SK-N-SH (cell line): ENCODE results near the gene ARHGAP29. TPM values are rescaled to one million over a fixed set of nuclear protein-coding genes. Genes with fewer than 3 reads are reported as not detected.

Experiments used
- CTCF ChIA-PET: fragments of 300-600, 350-600 bp; formaldehyde crosslinking; extraction: SDS; loops from one replicate; lab custom pipeline; 2021; lab: Yijun Ruan, JAX
- POLR2A ChIA-PET: fragments of 350-600 bp; sonication (Branson Sonifier 250); formaldehyde crosslinking; extraction: SDS; loops from one replicate; lab custom pipeline; 2020; ENCODE audit warnings: antibody characterized with exemption, inconsistent platforms; lab: Yijun Ruan, JAX
- DNase-seq: peaks from one replicate; pipeline ENCODE4 v3.0.0; 2012
- H2AFZ ChIP-seq: fragments of 200-600 bp; sonication (generic); 2 replicates; pipeline ENCODE4 v1.8.1; 2016; ENCODE audit warnings: antibody characterized with exemption, mild to moderate bottlenecking, low read depth
- H3F3A ChIP-seq: fragments of 200-600 bp; sonication (generic); replicated peaks from 2 replicates; pipeline ENCODE3; 2016; ENCODE audit warnings: antibody characterized with exemption, mild to moderate bottlenecking; ENCODE audit not compliant: insufficient read depth
- H3K27ac ChIP-seq, 2 experiments: fragments of 200-500 bp in 1 of 2; fragments of 200-600 bp in 1 of 2; sonication (Bioruptor generic) in 1 of 2; sonication (generic), shearing (Covaris generic) in 1 of 2; 2 replicates each; pipeline versions ENCODE4 v1.5.1 to v1.6.1; 2014 to 2016; ENCODE audit warnings: low read depth in 2 of 2, inconsistent platforms in 1 of 2, low read length in 1 of 2, mild to moderate bottlenecking in 1 of 2, mixed read lengths in 1 of 2
- H3K27me3 ChIP-seq: fragments of 200-600 bp; sonication (generic), shearing (Covaris generic); 2 replicates; pipeline ENCODE4 v1.6.1; 2016; ENCODE audit warnings: mixed run types; ENCODE audit not compliant: insufficient read depth
- H3K36me3 ChIP-seq, 2 experiments: fragments of 200-500 bp in 1 of 2; fragments of 200-600 bp in 1 of 2; sonication (Bioruptor generic) in 1 of 2; sonication (generic) in 1 of 2; replicated peaks in 1 of 2; 2 replicates each; pipeline versions ENCODE3 to v1.5.1; 2014 to 2016; ENCODE audit warnings: low read length in 1 of 2, mild to moderate bottlenecking in 1 of 2; ENCODE audit not compliant: insufficient read depth in 2 of 2, control insufficient read depth in 1 of 2
- H3K4me1 ChIP-seq, 2 experiments: fragments of 200-500 bp in 1 of 2; fragments of 200-600 bp in 1 of 2; sonication (Bioruptor generic) in 1 of 2; sonication (generic), shearing (Covaris generic) in 1 of 2; 2 replicates each; pipeline versions ENCODE4 v1.5.1 to v1.6.1; 2014 to 2016; ENCODE audit warnings: low read depth in 1 of 2, low read length in 1 of 2, mixed run types in 1 of 2; ENCODE audit not compliant: insufficient read depth in 2 of 2, control insufficient read depth in 1 of 2
- H3K4me2 ChIP-seq: fragments of 200-600 bp; sonication (generic), shearing (Covaris generic); 2 replicates; pipeline ENCODE4 v1.6.1; 2017; ENCODE audit warnings: mixed run types
- H3K4me3 ChIP-seq, 2 experiments: fragments of 200-500 bp in 1 of 2; fragments of 200-600 bp in 1 of 2; sonication (Bioruptor generic) in 1 of 2; sonication (generic), shearing (Covaris generic) in 1 of 2; 2 replicates each; pipeline versions ENCODE4 v1.5.1 to v1.8.1; 2014 to 2016; ENCODE audit warnings: low read depth in 2 of 2, inconsistent platforms in 1 of 2, low read length in 1 of 2, mild to moderate bottlenecking in 1 of 2, mixed read lengths in 1 of 2, moderate library complexity in 1 of 2
- H3K79me2 ChIP-seq: fragments of 200-600 bp; sonication (generic); 2 replicates; pipeline ENCODE4 v1.8.1; 2017; ENCODE audit warnings: mild to moderate bottlenecking; ENCODE audit not compliant: insufficient read depth
- H3K9ac ChIP-seq: fragments of 200-600 bp; sonication (generic); 2 replicates; pipeline ENCODE4 v1.6.1; 2017; ENCODE audit warnings: mixed run types
- H3K9me2 ChIP-seq: fragments of 200-600 bp; sonication (generic); 2 replicates; pipeline ENCODE4 v1.6.1; 2017; ENCODE audit warnings: mixed run types
- H3K9me3 ChIP-seq: fragments of 200-600 bp; sonication (generic); 2 replicates; pipeline ENCODE4 v1.6.1; 2017; ENCODE audit warnings: mixed run types, mild to moderate bottlenecking, moderate library complexity
- H4K20me1 ChIP-seq: fragments of 200-600 bp; sonication (generic); 2 replicates; pipeline ENCODE4 v1.6.1; 2017; ENCODE audit warnings: mild to moderate bottlenecking, mixed run types; ENCODE audit not compliant: insufficient read depth
- CHD2 ChIP-seq: fragments of 150-350 bp; IDR thresholded peaks from 2 replicates; pipeline ENCODE4 v1.6.1; 2018; ENCODE audit warnings: low read length; ENCODE audit not compliant: partially characterized antibody
- ELF1 ChIP-seq: IDR thresholded peaks from 2 replicates; pipeline ENCODE4 v1.4.0; 2012
- EP300 ChIP-seq, 2 experiments: IDR thresholded peaks; 2 replicates each; pipeline versions ENCODE4 v1.4.0 to v1.6.1; 2012; ENCODE audit warnings: borderline replicate concordance in 1 of 2, low read depth in 1 of 2, low read length in 1 of 2
- EZH2phosphoT487 ChIP-seq: fragments of 200-600 bp; sonication (generic); IDR thresholded peaks from 2 replicates; pipeline ENCODE4 v1.6.1; 2017; ENCODE audit warnings: low read depth, mixed run types, mild to moderate bottlenecking, antibody characterized with exemption, moderate library complexity, borderline replicate concordance
- FOXM1 ChIP-seq: IDR thresholded peaks from 2 replicates; pipeline ENCODE4 v1.4.0; 2012; ENCODE audit warnings: low read depth, mild to moderate bottlenecking
- GABPA ChIP-seq: IDR thresholded peaks from 2 replicates; pipeline ENCODE4 v1.4.0; 2012; ENCODE audit warnings: low read depth, mild to moderate bottlenecking
- GATA2 ChIP-seq: sonication (generic); formaldehyde crosslinking; IDR thresholded peaks from 2 replicates; pipeline ENCODE4 v1.5.0; 2020; ENCODE audit warnings: mild to moderate bottlenecking, missing genetic modification reagents
- NFIC ChIP-seq: IDR thresholded peaks from 2 replicates; pipeline ENCODE4 v1.4.0; 2012; ENCODE audit warnings: borderline replicate concordance
- NRF1 ChIP-seq: IDR thresholded peaks from 2 replicates; pipeline ENCODE4 v1.6.1; 2012; ENCODE audit warnings: low read depth, mild to moderate bottlenecking, low read length
- POLR2AphosphoS5 ChIP-seq: IDR thresholded peaks from 2 replicates; pipeline ENCODE4 v1.6.1; 2012; ENCODE audit warnings: low read depth, low read length
- RCOR1 ChIP-seq: fragments of 150-350 bp; IDR thresholded peaks from 2 replicates; pipeline ENCODE4 v1.6.1; 2017; ENCODE audit warnings: antibody characterized with exemption, low read length
- RFX5 ChIP-seq: IDR thresholded peaks from 2 replicates; pipeline ENCODE4 v1.6.1; 2012; ENCODE audit warnings: mild to moderate bottlenecking, improper control_type of control experiment, low read length
- RXRA ChIP-seq: IDR thresholded peaks from 2 replicates; pipeline ENCODE4 v1.4.0; 2012; ENCODE audit warnings: low read depth, mild to moderate bottlenecking, borderline replicate concordance
- SIN3A ChIP-seq: IDR thresholded peaks from 2 replicates; pipeline ENCODE4 v1.6.1; 2012; ENCODE audit warnings: low read depth, mild to moderate bottlenecking, low read length, moderate library complexity, borderline replicate concordance
- TEAD4 ChIP-seq: IDR thresholded peaks from 2 replicates; pipeline ENCODE4 v1.4.0; 2012; ENCODE audit warnings: mild to moderate bottlenecking, borderline replicate concordance; ENCODE audit not compliant: insufficient read depth
- WGBS: methylation state at CpG from one replicate; pipeline ENCODE4 v1.1.6; 2017; ENCODE audit warnings: low lambda C conversion rate; 5-methylcytosine and 5-hydroxymethylcytosine counted together
- polyA plus RNA-seq, 3 experiments: library from polyadenylated mRNA; depleted of rRNA; stranded (reverse); fragments of >200 nt; gene quantifications; 2 replicates each; pipeline ENCODE4 v1.2.3, GENCODE V29; 2012
- TF ChIP-seq, protein P1 (sequence below): IDR thresholded peaks from 2 replicates; pipeline ENCODE4 v1.6.1; 2012; ENCODE audit warnings: mild to moderate bottlenecking, low read depth, low read length, moderate library complexity
- TF ChIP-seq, protein P2 (sequence below): fragments of 150-350 bp; IDR thresholded peaks from 2 replicates; pipeline ENCODE4 v1.6.1; 2017; ENCODE audit warnings: antibody characterized with exemption, low read length, low read depth, borderline replicate concordance
- TF ChIP-seq, protein P3 (sequence below): fragments of 200-600 bp; sonication (generic); IDR thresholded peaks from 2 replicates; pipeline ENCODE4 v1.6.1; 2017; ENCODE audit warnings: antibody characterized with exemption, mild to moderate bottlenecking, moderate library complexity
- TF ChIP-seq, protein P4 (sequence below): IDR thresholded peaks from 2 replicates; pipeline ENCODE4 v1.4.0; 2012; ENCODE audit warnings: low read depth

The ARHGAP29 gene
- polyA plus RNA-seq, 1 of the 3 experiments (the other 2 are of a cell fraction): 20.1 TPM

DNA sequence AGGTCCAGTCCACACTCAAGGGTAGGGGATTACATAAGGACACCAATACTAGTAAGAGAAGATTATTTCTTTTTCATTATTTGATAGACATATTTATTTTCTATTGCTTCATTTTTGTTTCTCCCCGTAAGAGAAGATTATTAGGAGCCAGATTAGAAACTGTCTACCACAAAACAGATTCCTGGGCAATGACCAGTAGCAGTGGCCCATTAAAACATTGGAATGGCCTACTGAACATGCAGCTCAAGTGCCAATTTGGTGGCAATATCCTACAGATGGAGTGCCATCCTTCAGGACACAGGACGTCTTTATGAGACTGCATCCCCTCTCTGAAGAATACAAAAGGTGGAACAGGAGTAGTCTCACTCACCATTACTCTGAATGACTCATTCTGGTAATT lies 34.0 kb upstream of the ARHGAP29 start:
- Histone ChIP-seq H4K20me1 (no peaks in the 10 kb centered on the region), H3K27ac (peak overlapping the region in 1 of 2 experiments; percentile 58; a peak in 1 of 4 replicates), H3K4me2 (no peak overlapping the region), H3K9ac (no peak overlapping the region), H3F3A (no peaks in the 10 kb centered on the region), H3K79me2 (no peaks in the 10 kb centered on the region), H3K36me3 (no peaks in the 10 kb centered on the region), H3K4me3 (no peak overlapping the region), H2AFZ (no peak overlapping the region), H3K9me2 (no peaks in the 10 kb centered on the region), H3K9me3 (no peaks in the 10 kb centered on the region), H3K4me1 (peaks cover 3 to 11% of the 10 kb centered on the region in 2 experiments; a peak in 3 of 4 replicates), H3K27me3 (no peaks in the 10 kb centered on the region)
- CTCF ChIA-PET: interaction anchor here (0.7 to 2.3 kb wide), 4 partner anchors 12 to 246 kb away, joined by 3 to 9 read pairs (median 3); no protein-coding TSS in a partner anchor
- no peak for DNase-seq
- WGBS: 97% methylated on average over 2 of the region's 2 CpGs
- TF ChIP-seq CHD2 (no peak), NFIC (no peak), NRF1 (no peak), GATA2 (CRISPR knock-in tag) (no peak), GABPA (no peak), RFX5 (no peak)
- TF ChIP-seq, protein P1, sequence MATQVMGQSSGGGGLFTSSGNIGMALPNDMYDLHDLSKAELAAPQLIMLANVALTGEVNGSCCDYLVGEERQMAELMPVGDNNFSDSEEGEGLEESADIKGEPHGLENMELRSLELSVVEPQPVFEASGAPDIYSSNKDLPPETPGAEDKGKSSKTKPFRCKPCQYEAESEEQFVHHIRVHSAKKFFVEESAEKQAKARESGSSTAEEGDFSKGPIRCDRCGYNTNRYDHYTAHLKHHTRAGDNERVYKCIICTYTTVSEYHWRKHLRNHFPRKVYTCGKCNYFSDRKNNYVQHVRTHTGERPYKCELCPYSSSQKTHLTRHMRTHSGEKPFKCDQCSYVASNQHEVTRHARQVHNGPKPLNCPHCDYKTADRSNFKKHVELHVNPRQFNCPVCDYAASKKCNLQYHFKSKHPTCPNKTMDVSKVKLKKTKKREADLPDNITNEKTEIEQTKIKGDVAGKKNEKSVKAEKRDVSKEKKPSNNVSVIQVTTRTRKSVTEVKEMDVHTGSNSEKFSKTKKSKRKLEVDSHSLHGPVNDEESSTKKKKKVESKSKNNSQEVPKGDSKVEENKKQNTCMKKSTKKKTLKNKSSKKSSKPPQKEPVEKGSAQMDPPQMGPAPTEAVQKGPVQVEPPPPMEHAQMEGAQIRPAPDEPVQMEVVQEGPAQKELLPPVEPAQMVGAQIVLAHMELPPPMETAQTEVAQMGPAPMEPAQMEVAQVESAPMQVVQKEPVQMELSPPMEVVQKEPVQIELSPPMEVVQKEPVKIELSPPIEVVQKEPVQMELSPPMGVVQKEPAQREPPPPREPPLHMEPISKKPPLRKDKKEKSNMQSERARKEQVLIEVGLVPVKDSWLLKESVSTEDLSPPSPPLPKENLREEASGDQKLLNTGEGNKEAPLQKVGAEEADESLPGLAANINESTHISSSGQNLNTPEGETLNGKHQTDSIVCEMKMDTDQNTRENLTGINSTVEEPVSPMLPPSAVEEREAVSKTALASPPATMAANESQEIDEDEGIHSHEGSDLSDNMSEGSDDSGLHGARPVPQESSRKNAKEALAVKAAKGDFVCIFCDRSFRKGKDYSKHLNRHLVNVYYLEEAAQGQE: no peak
- TF ChIP-seq, protein P2, sequence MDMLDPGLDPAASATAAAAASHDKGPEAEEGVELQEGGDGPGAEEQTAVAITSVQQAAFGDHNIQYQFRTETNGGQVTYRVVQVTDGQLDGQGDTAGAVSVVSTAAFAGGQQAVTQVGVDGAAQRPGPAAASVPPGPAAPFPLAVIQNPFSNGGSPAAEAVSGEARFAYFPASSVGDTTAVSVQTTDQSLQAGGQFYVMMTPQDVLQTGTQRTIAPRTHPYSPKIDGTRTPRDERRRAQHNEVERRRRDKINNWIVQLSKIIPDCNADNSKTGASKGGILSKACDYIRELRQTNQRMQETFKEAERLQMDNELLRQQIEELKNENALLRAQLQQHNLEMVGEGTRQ: no peak
- POLR2A ChIA-PET: no interaction called here

DNA sequence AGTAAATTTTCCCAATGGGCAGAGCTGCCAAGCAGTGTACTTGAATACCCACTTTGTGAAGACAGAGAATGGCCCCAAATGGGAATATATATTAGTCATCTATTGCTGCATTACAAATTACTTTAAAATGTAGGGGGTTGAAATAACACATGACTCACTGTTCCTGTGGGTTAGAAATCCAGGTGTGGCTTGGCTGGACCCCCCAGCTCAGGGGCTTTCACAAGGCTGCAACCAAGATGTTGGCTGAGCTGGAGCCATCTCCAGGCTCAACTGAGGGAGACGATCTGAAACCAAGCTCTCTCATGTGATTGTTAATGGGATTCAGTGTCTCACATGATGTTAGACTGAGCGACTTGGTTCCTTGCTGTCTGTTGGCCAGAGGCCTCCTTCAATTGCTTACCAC lies 33.4 kb upstream of the ARHGAP29 start:
- peak overlapping the region in 1 of 2 experiments; percentile 58; a peak in 2 of 4 replicates for H3K27ac ChIP-seq
- no peak overlapping the region for H2AFZ ChIP-seq
- DNase-seq: no peak
- no peak overlapping the region for H3K9ac ChIP-seq
- H3K4me2 ChIP-seq: peak overlapping the region; percentile 19
- H4K20me1 ChIP-seq: no peaks in the 10 kb centered on the region
- H3K9me3 ChIP-seq: no peaks in the 10 kb centered on the region
- peaks cover 3 to 12% of the 10 kb centered on the region in 2 experiments for H3K4me1 ChIP-seq
- 90% methylated on average over 2 of the region's 2 CpGs for WGBS
- H3F3A ChIP-seq: peaks cover under 1% of the 10 kb centered on the region
- POLR2A ChIA-PET: no interaction called here
- CTCF ChIA-PET: interaction anchor here (1.1 to 1.5 kb wide), 4 partner anchors 12 to 245 kb away, joined by 3 to 10 read pairs (median 3); no protein-coding TSS in a partner anchor
- no peak overlapping the region for H3K4me3 ChIP-seq
- H3K9me2 ChIP-seq: no peaks in the 10 kb centered on the region
- no peaks in the 10 kb centered on the region for H3K27me3 ChIP-seq
- no peaks in the 10 kb centered on the region for H3K79me2 ChIP-seq
- no peaks in the 10 kb centered on the region for H3K36me3 ChIP-seq
- peak; percentile 66; the same call in 1 of the 2 replicates for TF ChIP-seq TEAD4
- TF ChIP-seq, protein P2: no peak
- TF ChIP-seq EP300 (IDR thresholded peaks at IDR 0.05; ENCODE audit: borderline replicate concordance in 1 of 2, low read depth in 1 of 2, low read length in 1 of 2): peak in 1 of 2 experiments; percentile 92; a peak in 2 of 4 replicates
- TF ChIP-seq FOXM1: peak; percentile 25; the same call in 1 of the 2 replicates
- TF ChIP-seq RCOR1: no peak
- no peak for TF ChIP-seq SIN3A
- TF ChIP-seq CHD2: no peak
- no peak for TF ChIP-seq POLR2AphosphoS5
- TF ChIP-seq EZH2phosphoT487: no peak
- no peak for TF ChIP-seq GATA2 (CRISPR knock-in tag)
- peak; percentile 55; the same call in 1 of the 2 replicates for TF ChIP-seq RXRA
- no peak for TF ChIP-seq ELF1
- TF ChIP-seq, protein P3, sequence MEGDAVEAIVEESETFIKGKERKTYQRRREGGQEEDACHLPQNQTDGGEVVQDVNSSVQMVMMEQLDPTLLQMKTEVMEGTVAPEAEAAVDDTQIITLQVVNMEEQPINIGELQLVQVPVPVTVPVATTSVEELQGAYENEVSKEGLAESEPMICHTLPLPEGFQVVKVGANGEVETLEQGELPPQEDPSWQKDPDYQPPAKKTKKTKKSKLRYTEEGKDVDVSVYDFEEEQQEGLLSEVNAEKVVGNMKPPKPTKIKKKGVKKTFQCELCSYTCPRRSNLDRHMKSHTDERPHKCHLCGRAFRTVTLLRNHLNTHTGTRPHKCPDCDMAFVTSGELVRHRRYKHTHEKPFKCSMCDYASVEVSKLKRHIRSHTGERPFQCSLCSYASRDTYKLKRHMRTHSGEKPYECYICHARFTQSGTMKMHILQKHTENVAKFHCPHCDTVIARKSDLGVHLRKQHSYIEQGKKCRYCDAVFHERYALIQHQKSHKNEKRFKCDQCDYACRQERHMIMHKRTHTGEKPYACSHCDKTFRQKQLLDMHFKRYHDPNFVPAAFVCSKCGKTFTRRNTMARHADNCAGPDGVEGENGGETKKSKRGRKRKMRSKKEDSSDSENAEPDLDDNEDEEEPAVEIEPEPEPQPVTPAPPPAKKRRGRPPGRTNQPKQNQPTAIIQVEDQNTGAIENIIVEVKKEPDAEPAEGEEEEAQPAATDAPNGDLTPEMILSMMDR: no peak
- peak; percentile 73 for TF ChIP-seq NFIC
- TF ChIP-seq, protein P4, sequence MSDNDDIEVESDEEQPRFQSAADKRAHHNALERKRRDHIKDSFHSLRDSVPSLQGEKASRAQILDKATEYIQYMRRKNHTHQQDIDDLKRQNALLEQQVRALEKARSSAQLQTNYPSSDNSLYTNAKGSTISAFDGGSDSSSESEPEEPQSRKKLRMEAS: 0 out of 2 replicates have a peak, but pooled peaks have one; percentile 16
